ENCODE data around the gene NAT10. TPM values are rescaled to one million over a fixed set of nuclear protein-coding genes. Genes with fewer than 3 reads are reported as not detected.

NAT10 gene
- polyA plus RNA-seq, 1 of the 3 experiments (the other 2 are of a cell fraction), result 31.0 TPM

GRCh38 chr11:34098813-34099212 lies 6.6 kb upstream of the NAT10 start:
- no peaks in the 10 kb centered on the region for H3K9me2 ChIP-seq
- no peaks in the 10 kb centered on the region for H3K9me3 ChIP-seq
- H3F3A ChIP-seq (replicated peaks; ENCODE audit: insufficient read depth), result peaks cover 73% of the 10 kb centered on the region
- POLR2A ChIA-PET, result interaction anchor here (0.5 kb wide), 1 partner anchor 98 kb away, joined by 3 read pairs; no protein-coding TSS in a partner anchor
- no peak for DNase-seq
- no peaks in the 10 kb centered on the region for H3K27me3 ChIP-seq (ENCODE audit: insufficient read depth)
- no peak overlapping the region for H3K4me3 ChIP-seq (ENCODE audit: low read depth in 2 of 2, low read length in 1 of 2)
- no peak overlapping the region for H2AFZ ChIP-seq (ENCODE audit: low read depth)
- H3K4me1 ChIP-seq (ENCODE audit: control insufficient read depth in 1 of 2, insufficient read depth in 2 of 2, low read depth in 1 of 2, low read length in 1 of 2), result no peaks in the 10 kb centered on the region; a peak in 1 of 4 replicates
- 98% methylated on average over 2 of the region's 2 CpGs for WGBS (ENCODE audit: low lambda C conversion rate)
- TF ChIP-seq EP300 (IDR thresholded peaks at IDR 0.05; ENCODE audit: borderline replicate concordance in 1 of 2, low read depth in 1 of 2, low read length in 1 of 2) (no peak), IRF3 (IDR thresholded peaks at IDR 0.05; ENCODE audit: low read depth, low read length) (no peak), SMC3 (IDR thresholded peaks at IDR 0.05; ENCODE audit: low read depth, low read length) (no peak), RXRA (IDR thresholded peaks at IDR 0.05; ENCODE audit: borderline replicate concordance, low read depth) (no peak), FOXM1 (IDR thresholded peaks at IDR 0.05; ENCODE audit: low read depth) (no peak), REST (IDR thresholded peaks at IDR 0.05; ENCODE audit: low read depth, low read length) (no peak), RFX5 (IDR thresholded peaks at IDR 0.05; ENCODE audit: low read length) (no peak), GABPA (IDR thresholded peaks at IDR 0.05; ENCODE audit: low read depth) (no peak), TEAD4 (IDR thresholded peaks at IDR 0.05; ENCODE audit: borderline replicate concordance, insufficient read depth) (no peak), JUND (IDR thresholded peaks at IDR 0.05) (no peak), POLR2AphosphoS5 (IDR thresholded peaks at IDR 0.05; ENCODE audit: low read depth, low read length) (no peak)
- H3K4me2 ChIP-seq, result no peak overlapping the region
- H3K79me2 ChIP-seq (ENCODE audit: insufficient read depth), result peaks cover 28% of the 10 kb centered on the region
- H3K27ac ChIP-seq (ENCODE audit: low read depth in 2 of 2, low read length in 1 of 2), result no peak overlapping the region
- no peak overlapping the region for H3K9ac ChIP-seq
- CTCF ChIA-PET, result interaction anchor here (0.7 to 2.0 kb wide), 2 partner anchors 43 to 102 kb away, joined by 3 to 6 read pairs; no protein-coding TSS in a partner anchor
- H3K36me3 ChIP-seq (replicated peaks in 1 of 2; ENCODE audit: control insufficient read depth in 1 of 2, insufficient read depth in 2 of 2, low read length in 1 of 2), result peaks cover 87 to 91% of the 10 kb centered on the region in 2 experiments
- H4K20me1 ChIP-seq (ENCODE audit: insufficient read depth), result no peaks in the 10 kb centered on the region

GRCh38 chr11:34104680-34105078 lies 750 bp upstream of the NAT10 start:
- DNase-seq, result no peak
- H3K27me3 ChIP-seq (ENCODE audit: insufficient read depth), result no peaks in the 10 kb centered on the region
- H3K9ac ChIP-seq, result peak overlapping the region; percentile 88
- H3K9me2 ChIP-seq, result no peaks in the 10 kb centered on the region
- ChIA-PET CTCF (interaction anchor here (0.7 to 1.6 kb wide), 6 partner anchors 9 to 108 kb away, joined by 3 to 13 read pairs (median 3); no protein-coding TSS in a partner anchor), POLR2A (interaction anchor here (0.9 to 1.7 kb wide), 5 partner anchors 13 to 70 kb away, joined by 3 to 16 read pairs (median 4); partner anchors contain the start of gene CAPRIN1)
- peaks cover 49 to 53% of the 10 kb centered on the region in 2 experiments for H3K36me3 ChIP-seq (replicated peaks in 1 of 2; ENCODE audit: control insufficient read depth in 1 of 2, insufficient read depth in 2 of 2, low read length in 1 of 2)
- H3K9me3 ChIP-seq, result no peaks in the 10 kb centered on the region
- H3K27ac ChIP-seq (ENCODE audit: low read depth in 2 of 2, low read length in 1 of 2), result peak overlapping the region; percentile 89 to 98
- no peaks in the 10 kb centered on the region for H4K20me1 ChIP-seq (ENCODE audit: insufficient read depth)
- no peak for TF ChIP-seq FOXM1 (IDR thresholded peaks at IDR 0.05; ENCODE audit: low read depth)
- no peak for TF ChIP-seq CHD2 (IDR thresholded peaks at IDR 0.05; ENCODE audit: low read length, partially characterized antibody)
- TF ChIP-seq CTCF (IDR thresholded peaks at IDR 0.05), result no peak
- TF ChIP-seq ELF1 (IDR thresholded peaks at IDR 0.05), result no peak
- TF ChIP-seq YY1 (IDR thresholded peaks at IDR 0.05; ENCODE audit: low read depth), result 0 out of 2 replicates have a peak, but pooled peaks have one; percentile 8
- peak overlapping the region; percentile 89 to 97 for H3K4me3 ChIP-seq (ENCODE audit: low read depth in 2 of 2, low read length in 1 of 2)
- H3K4me1 ChIP-seq (ENCODE audit: control insufficient read depth in 1 of 2, insufficient read depth in 2 of 2, low read depth in 1 of 2, low read length in 1 of 2), result peaks cover 13 to 19% of the 10 kb centered on the region in 2 experiments; a peak in 3 of 4 replicates
- peak overlapping the region; percentile 76 for H2AFZ ChIP-seq (ENCODE audit: low read depth)
- peak overlapping the region; percentile 94 for H3K4me2 ChIP-seq
- peaks cover 36% of the 10 kb centered on the region for H3K79me2 ChIP-seq (ENCODE audit: insufficient read depth)
- peaks cover 50% of the 10 kb centered on the region for H3F3A ChIP-seq (replicated peaks; ENCODE audit: insufficient read depth)
- 18% methylated on average over 6 of the region's 6 CpGs for WGBS (ENCODE audit: low lambda C conversion rate)

Measured in SK-N-SH (cell line).